GM19238 (cell line): Measurements from ENCODE around the gene SGCD.

ENCODE experiments used
- DNase-seq: peaks from one replicate; pipeline ENCODE4 v3.0.0; 2011; ENCODE audit warnings: low spot score; ENCODE audit not compliant: insufficient read length

SGCD gene

GRCh38 chr5:156361436-156362109, 34.6 kb downstream of the SGCD start:
- DNase-seq, result no peak

DNA sequence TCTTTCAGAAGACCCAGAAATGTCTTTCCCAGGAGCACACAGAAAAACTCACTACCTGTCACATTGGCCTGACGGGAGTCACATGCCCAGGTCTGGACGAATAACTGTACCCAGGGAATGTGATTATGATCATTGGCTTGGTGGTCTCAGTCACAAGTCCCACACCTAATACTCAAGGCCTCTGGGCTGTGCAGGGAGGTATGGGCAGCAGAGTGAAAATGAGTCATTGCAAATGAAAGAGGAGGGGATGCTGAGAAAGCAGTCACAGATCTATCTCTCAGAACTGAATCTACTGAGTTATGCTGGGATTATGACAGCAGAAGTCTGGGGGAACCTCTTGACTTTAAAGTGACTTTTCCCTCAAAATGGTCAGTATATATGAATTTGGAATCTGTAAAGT, 36.9 kb downstream of the SGCD start:
- DNase-seq, result no peak

- DNase-seq, result no peak
Observed at GRCh38 chr5:156366521-156366920, 39.6 kb downstream of the SGCD start.

DNA sequence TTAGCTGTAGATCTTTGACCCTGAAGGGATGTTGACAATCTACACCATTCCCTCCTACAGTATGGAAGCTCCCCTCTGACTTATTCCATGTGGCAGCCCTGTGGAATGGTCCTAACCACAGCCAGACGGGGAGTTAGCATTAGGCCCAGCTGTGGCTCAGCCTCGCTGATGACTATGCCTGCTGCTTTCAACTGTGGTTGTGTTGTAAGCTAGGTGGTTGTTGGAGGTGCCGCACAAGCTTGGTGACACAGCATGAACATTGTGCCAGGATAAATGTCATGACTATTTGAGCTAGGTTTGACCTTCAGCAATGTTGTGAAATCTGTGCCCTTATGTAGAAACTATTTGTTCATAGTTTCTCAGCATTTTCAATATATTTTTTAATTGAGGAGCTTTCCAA, 40.6 kb downstream of the SGCD start:
- no peak for DNase-seq

DNA sequence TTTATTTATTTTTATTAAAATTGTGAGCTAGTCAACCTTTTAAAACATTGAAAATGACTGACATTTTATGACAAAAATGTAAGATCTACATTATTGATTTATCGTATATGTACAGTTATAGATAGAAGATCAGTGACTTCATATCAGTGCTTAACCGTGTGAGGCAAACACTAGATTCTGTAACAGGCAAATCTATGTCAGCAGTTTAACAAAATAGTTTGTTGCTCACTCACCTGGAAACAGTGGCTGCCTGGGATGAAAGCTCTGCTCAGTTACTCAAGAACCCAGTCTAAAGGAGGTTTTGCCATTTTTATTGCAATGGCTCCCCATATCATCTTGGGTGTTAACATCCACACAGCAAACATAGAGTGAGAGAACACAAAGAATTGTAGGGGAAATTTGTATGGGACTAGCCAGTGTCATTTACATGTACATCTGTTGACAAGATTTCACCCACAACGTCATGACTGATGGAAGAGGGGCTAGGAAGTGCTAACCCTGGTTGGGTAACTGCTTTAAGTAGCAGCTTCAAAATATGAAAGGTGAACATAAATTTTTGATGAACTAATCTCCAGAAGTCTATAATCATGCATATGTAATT, 49.0 kb downstream of the SGCD start:
- DNase-seq, result no peak

DNA sequence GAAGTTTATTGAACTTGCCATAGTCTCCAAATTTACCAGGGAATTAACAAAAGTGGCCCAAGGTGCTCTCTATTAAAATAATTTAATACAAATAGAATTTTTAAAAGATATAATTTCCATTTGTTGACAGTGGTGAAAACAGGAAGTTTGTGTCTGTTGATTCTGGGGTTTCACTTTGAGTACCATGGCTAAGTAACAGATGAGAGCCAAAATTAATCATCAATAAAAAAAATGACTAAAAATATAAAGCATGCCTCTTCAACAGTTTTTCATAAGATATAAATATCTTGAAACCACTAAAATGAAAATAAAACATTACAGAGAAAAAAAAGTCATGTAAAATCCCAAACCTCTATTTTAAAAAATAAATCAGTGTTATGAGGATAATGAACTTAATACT, 49.8 kb downstream of the SGCD start:
- no peak for DNase-seq

DNA sequence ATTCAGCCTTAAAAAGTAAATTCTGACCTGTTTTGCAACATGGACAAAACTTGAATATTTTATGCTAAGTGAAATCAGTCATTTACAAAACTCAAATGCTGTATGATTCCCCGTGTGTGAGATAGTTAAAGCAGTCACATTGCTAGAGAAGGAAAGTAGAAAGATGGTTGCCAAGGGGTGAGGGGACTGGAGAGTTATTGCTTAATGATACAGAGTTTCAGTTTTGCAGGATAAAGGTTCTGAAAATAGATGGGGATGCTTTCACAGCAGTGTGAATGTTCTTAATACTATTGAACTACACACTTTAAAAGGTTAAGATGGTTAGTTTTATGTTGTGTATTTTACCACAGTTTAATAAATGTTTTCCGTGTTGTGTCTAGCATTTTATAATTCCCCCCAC, 51.2 kb downstream of the SGCD start:
- no peak for DNase-seq

GRCh38 chr5:156379206-156379605, 52.2 kb downstream of the SGCD start:
- DNase-seq, result no peak

DNA sequence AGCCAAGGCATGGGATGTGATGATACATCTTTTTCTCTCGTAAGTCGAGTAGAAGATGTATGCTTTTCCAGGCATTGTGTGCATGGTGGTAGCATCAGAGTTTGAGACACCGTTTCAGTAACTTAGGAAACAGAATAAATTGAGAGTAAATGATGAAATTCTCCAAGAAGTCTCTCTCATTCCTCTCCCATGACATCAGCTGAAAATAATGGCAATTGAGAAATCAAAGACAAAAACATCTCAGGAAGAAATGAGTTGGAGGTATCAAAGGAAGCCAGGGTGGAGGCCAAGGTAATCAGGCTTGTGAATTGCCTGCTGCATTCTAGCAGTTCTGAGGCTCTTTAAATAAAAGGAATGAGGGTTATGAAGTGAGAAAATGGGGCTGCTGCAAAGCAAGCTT, 53.9 kb downstream of the SGCD start:
- no peak for DNase-seq

DNA sequence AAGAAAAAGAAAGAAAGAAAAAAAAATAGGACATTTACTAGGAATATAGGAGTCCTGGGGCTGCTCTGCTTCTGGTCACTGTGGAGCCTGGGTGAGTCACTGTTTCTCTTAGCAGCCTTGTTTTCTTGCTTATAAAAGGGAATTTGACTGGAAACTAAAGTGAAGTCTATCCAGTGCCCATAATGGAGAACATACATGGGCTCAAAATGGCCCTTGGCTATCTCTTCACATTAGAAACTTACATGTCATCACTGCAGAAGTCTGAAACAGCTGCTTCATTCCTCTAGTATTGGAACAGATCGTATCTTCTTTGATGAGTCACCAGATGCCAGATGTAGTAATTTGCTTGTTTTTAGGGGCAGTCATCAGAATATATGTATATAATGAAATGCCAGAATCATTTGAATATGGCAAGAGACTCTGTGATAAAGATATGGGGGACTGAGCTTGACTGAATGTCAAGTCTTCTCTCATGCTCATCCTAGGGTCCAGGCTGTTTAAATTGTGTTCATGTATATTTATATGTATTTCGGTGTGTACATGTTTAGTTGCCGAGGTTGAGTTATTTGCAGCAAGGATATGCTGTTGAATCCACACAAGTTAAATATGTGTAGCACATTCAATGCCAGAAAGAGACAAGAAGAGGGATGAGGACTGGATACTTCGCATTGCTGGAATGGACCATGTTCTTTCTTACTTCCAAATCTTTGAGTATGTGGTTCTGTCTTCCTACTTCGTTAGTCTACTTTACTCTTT, 56.7 kb downstream of the SGCD start:
- no peak for DNase-seq

- no peak for DNase-seq
Observed at GRCh38 chr5:156385416-156385815, 58.5 kb downstream of the SGCD start.

DNA sequence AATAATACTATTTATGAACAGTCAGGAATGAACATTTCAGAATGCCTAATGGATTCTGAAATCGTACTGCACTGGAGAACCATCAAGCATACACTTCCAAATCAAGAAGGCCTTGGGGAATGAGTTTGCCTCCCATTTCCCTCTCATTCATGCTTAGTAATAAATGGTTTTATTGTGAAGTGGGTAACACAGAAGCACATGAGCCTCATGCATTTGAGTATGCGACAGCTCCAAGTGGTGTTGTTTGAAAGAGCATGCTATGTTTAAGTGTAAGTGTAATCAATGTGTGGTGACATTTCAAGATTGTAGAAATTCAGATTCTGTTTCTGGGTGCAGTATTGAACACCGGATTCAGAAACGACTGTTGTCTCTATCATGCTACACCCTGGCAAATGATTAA, 60.0 kb downstream of the SGCD start:
- no peak for DNase-seq

- no peak for DNase-seq
Observed at GRCh38 chr5:156387391-156387790, 60.4 kb downstream of the SGCD start.

- DNase-seq, result no peak
Observed at GRCh38 chr5:156388233-156388632, 61.3 kb downstream of the SGCD start.

GRCh38 chr5:156391139-156391538, 64.2 kb downstream of the SGCD start:
- DNase-seq, result no peak

DNA sequence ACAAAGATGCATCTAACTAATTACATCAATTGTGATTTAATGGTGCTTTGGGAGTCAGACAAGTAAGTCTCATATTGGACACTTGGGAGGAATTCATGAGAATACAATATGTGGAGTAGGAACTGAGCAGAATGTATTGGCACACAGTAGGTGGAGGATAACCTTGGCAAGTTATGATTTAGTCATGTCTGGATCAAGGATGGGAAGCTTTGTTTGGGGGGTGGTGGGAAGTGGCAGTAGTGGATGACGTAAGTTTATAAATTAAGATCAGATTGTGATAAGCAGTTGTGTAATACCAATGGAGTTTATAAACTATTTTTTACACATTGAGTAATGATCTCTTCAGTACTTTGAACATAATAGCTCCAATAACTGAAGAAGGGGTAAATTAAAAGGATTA, 67.0 kb downstream of the SGCD start:
- DNase-seq, result no peak

DNA sequence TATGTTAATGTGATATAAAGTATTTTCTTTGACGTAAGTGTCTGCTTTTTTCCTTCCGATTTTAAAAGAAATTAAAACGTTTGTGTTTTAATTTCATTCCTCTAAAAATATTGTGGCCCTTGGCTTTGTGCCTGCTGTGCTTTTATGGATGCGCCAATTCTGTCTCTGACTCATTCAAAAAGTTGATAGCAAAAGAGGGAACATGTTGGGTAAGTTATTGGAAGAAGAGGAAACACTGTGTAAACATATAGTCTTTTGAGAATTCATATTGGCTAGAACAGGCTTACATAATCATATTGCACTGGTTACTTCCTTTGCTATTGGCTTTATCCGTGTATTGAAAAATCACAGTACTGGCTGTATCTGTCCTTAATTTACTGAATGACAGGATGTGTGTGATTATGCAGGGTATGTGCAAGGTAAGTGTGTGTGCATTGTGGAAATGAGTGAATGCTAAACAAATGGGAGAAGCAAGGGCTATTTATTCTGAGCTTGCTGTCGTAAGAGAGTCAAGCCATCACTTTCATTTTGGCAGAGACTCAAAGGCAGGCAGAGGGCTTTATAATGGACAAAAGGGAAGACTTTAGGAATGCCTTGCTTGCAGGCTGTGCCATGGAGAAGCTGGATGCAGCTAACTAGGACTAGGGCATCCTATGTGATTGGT, 67.8 kb downstream of the SGCD start:
- no peak for DNase-seq

GRCh38 chr5:156395306-156395675, 68.3 kb downstream of the SGCD start:
- no peak for DNase-seq

DNA sequence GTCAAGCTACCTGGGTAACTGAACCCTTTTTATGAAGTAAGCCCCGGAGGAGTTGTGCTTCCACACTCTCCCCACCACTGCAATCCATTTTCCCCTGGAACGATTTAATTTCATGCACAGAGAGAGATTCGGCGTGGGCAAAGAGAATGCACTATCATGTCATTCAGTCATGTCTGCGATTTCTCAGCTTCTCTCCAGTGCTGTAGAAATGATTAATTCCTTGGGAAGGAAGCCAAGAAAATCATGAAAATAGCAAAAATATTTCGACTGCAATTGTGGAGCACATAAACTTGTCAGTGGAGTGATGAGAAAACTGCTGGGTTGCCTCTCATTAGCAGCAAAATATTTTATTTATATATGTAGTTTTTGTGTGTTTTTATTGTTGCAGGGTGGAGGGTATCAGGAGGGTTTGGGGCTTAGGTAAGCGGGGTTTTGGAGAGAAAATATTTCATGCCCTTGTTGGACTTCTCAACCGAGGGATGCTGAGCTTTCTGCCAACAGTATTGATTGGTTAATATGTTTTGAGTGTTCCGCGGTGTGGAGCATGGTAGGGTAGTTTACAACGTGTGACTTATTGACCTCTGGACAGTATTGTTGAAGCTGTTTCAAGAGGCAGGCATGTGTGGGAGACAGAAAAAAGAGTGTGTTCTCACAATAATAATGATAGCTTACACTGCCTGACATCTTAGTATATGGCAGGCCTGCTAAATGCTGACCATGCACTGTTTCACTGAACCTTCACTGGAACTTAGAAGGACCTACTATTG, 69.3 kb downstream of the SGCD start:
- no peak for DNase-seq

GRCh38 chr5:156396830-156397081, 69.8 kb downstream of the SGCD start:
- DNase-seq, result no peak

- no peak for DNase-seq
Observed at GRCh38 chr5:156399323-156399722, 72.4 kb downstream of the SGCD start.
